ENCODE measurements around the gene TSPAN6. TPM values are rescaled to one million over a fixed set of nuclear protein-coding genes. Genes with fewer than 3 reads are reported as not detected.
A peak's percentile ranks its signal among the peaks of the same experiment; 100 is the strongest.

Gene TSPAN6
- total and polyA plus RNA-seq, 2 of the 13 experiments (the other 11 are each of a cell fraction or from before 2014, with no cell fraction given), result 78.9 to 133 TPM

GRCh38 chrX:100682939-100683338 lies 46.3 kb upstream of the TSPAN6 start:
- Histone ChIP-seq H3K9ac (ENCODE audit: insufficient read depth, low read depth, low read length) (no peak overlapping the region), H3K36me3 (replicated peaks in 1 of 2; ENCODE audit: control insufficient read depth in 1 of 2, insufficient read depth in 2 of 2, low read length in 2 of 2) (no peaks in the 10 kb centered on the region), H3K27ac (ENCODE audit: extremely low read length, insufficient read depth, low read length) (no peak overlapping the region), H4K20me1 (ENCODE audit: insufficient read depth, low read length) (no peaks in the 10 kb centered on the region), H2AFZ (ENCODE audit: low read length) (no peak overlapping the region), H3K27me3 (ENCODE audit: control insufficient read depth in 1 of 2, insufficient read depth in 2 of 2, low read length in 2 of 2) (no peaks in the 10 kb centered on the region), H3K4me3 (replicated peaks in 1 of 3; ENCODE audit: insufficient read depth in 1 of 3, low read depth in 2 of 3, low read length in 3 of 3) (no peak overlapping the region), H3K4me2 (ENCODE audit: low read depth, low read length) (no peak overlapping the region), H3K79me2 (ENCODE audit: insufficient read depth, low read length) (no peaks in the 10 kb centered on the region), H3K9me3 (ENCODE audit: low read length) (no peaks in the 10 kb centered on the region), H3K4me1 (ENCODE audit: insufficient read depth, low read length) (no peaks in the 10 kb centered on the region)
- ATAC-seq (no peak; the same call in 2 of the 3 replicates), FAIRE-seq (no peak), DNase-seq (ENCODE audit: low spot score) (peak; percentile 0)
- POLR2A ChIA-PET, result no interaction called here
- BruUV-seq (replicated peaks), result no TSS peak
- WGBS (ENCODE audit: low lambda C conversion rate), result 19% methylated on average over 5 of the region's 8 CpGs
- CTCF ChIA-PET (ENCODE audit: low intra/inter-chr PET ratio, low total read pairs), result interaction anchor here (5.6 kb wide), 1 partner anchor 86 kb away, joined by 139 read pairs; no protein-coding TSS in a partner anchor
- in situ Hi-C loops (cut with HindIII; ENCODE audit: extremely low pct_ligation_motif_present, low pct_unique_long_range_greater_than_20kb) (no loop called here), intact Hi-C loops (cut with micrococcal nuclease; ENCODE audit: unreplicated experiment) (loop anchor here (10.0 kb wide), 1 partner anchor 168 kb away; no protein-coding TSS in a partner anchor)
- TF ChIP-seq ZNF609 (CRISPR knock-in tag; IDR thresholded peaks at IDR 0.05; ENCODE audit: borderline replicate concordance) (no peak), NFYC (CRISPR knock-in tag; IDR thresholded peaks at IDR 0.05) (no peak), AHR (CRISPR knock-in tag; IDR thresholded peaks at IDR 0.05) (no peak), ZNF329 (CRISPR knock-in tag; IDR thresholded peaks at IDR 0.05; ENCODE audit: low read depth) (no peak), RFX3 (CRISPR knock-in tag; IDR thresholded peaks at IDR 0.05) (no peak), KDM4B (CRISPR knock-in tag; IDR thresholded peaks at IDR 0.05) (no peak), SNRNP70 (IDR thresholded peaks at IDR 0.05; ENCODE audit: low read depth, low read length) (no peak), NFE2 (CRISPR knock-in tag; IDR thresholded peaks at IDR 0.05) (no peak), CENPX (CRISPR knock-in tag; IDR thresholded peaks at IDR 0.05) (no peak), TSC22D2 (CRISPR knock-in tag; IDR thresholded peaks at IDR 0.05; ENCODE audit: borderline replicate concordance) (no peak), SMAD3 (CRISPR knock-in tag; IDR thresholded peaks at IDR 0.05) (no peak), GZF1 (CRISPR knock-in tag; IDR thresholded peaks at IDR 0.05) (no peak)
- TF ChIP-seq, protein P1, sequence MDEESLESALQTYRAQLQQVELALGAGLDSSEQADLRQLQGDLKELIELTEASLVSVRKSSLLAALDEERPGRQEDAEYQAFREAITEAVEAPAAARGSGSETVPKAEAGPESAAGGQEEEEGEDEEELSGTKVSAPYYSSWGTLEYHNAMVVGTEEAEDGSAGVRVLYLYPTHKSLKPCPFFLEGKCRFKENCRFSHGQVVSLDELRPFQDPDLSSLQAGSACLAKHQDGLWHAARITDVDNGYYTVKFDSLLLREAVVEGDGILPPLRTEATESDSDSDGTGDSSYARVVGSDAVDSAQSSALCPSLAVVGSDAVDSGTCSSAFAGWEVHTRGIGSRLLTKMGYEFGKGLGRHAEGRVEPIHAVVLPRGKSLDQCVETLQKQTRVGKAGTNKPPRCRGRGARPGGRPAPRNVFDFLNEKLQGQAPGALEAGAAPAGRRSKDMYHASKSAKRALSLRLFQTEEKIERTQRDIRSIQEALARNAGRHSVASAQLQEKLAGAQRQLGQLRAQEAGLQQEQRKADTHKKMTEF (CRISPR knock-in tag; IDR thresholded peaks at IDR 0.05), result no peak
- TF ChIP-seq, protein P2, sequence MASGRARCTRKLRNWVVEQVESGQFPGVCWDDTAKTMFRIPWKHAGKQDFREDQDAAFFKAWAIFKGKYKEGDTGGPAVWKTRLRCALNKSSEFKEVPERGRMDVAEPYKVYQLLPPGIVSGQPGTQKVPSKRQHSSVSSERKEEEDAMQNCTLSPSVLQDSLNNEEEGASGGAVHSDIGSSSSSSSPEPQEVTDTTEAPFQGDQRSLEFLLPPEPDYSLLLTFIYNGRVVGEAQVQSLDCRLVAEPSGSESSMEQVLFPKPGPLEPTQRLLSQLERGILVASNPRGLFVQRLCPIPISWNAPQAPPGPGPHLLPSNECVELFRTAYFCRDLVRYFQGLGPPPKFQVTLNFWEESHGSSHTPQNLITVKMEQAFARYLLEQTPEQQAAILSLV (CRISPR knock-in tag; IDR thresholded peaks at IDR 0.05; ENCODE audit: borderline replicate concordance), result no peak
- TF ChIP-seq, protein P3, sequence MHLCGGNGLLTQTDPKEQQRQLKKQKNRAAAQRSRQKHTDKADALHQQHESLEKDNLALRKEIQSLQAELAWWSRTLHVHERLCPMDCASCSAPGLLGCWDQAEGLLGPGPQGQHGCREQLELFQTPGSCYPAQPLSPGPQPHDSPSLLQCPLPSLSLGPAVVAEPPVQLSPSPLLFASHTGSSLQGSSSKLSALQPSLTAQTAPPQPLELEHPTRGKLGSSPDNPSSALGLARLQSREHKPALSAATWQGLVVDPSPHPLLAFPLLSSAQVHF (CRISPR knock-in tag; IDR thresholded peaks at IDR 0.05), result no peak

All from HepG2 (cell line).